PC-9 (cell line): ENCODE measurements around the gene DEPP1. TPM values are rescaled to one million over a fixed set of nuclear protein-coding genes. Genes with fewer than 3 reads are reported as not detected.

Experiments
- BruUV-seq: library from RNA; stranded (reverse); fragments of 400-500 nt; replicated peaks from 2 replicates; lab custom pipeline; 2021; lab: Mats Ljungman, UMichigan
- CTCF ChIA-PET: fragments of 300-600 bp; sonication (Branson Sonifier 250); formaldehyde crosslinking; loops from one replicate; lab custom pipeline; 2022; ENCODE audit warnings: antibody characterized with exemption; lab: Charles Lee
- POLR2A ChIA-PET: fragments of 300-600 bp; sonication (Branson Sonifier 250); formaldehyde crosslinking; loops from one replicate; lab custom pipeline; 2022; ENCODE audit warnings: antibody characterized with exemption; ENCODE audit not compliant: unreplicated experiment; lab: Charles Lee
- DNase-seq, 2 experiments: peaks; one replicate each; pipeline versions ENCODE4 v3.0.0 to v3.0.0-alpha.2; 2015 to 2022; ENCODE audit warnings: mixed read lengths in 1 of 2
- H2AFZ ChIP-seq: fragments of 200-600 bp; sonication (generic); 2 replicates; pipeline ENCODE4 v1.8.1; 2017; ENCODE audit warnings: antibody characterized with exemption
- H3F3A ChIP-seq: fragments of 200-600 bp; sonication (generic); 2 replicates; pipeline ENCODE4 v1.8.1; 2017; ENCODE audit warnings: antibody characterized with exemption, mild to moderate bottlenecking, low read depth; ENCODE audit not compliant: insufficient read depth
- H3K27ac ChIP-seq: fragments of 200-600 bp; sonication (generic); 2 replicates; pipeline ENCODE4 v1.6.1; 2016; ENCODE audit warnings: mixed run types
- H3K27me3 ChIP-seq: fragments of 200-600 bp; sonication (generic); 2 replicates; pipeline ENCODE4 v1.6.1; 2016; ENCODE audit warnings: low read depth, mixed run types; ENCODE audit not compliant: insufficient read depth
- H3K36me3 ChIP-seq: fragments of 200-600 bp; sonication (generic); 2 replicates; pipeline ENCODE4 v1.6.1; 2016; ENCODE audit warnings: low read depth, mixed run types
- H3K4me1 ChIP-seq: fragments of 200-600 bp; sonication (generic); replicated peaks from 2 replicates; pipeline ENCODE4 v1.6.1; 2016; ENCODE audit warnings: mixed run types; ENCODE audit not compliant: insufficient read depth
- H3K4me2 ChIP-seq: fragments of 200-600 bp; sonication (generic); 2 replicates; pipeline ENCODE4 v1.6.1; 2017; ENCODE audit warnings: mixed run types
- H3K4me3 ChIP-seq: fragments of 200-600 bp; sonication (generic); 2 replicates; pipeline ENCODE4 v1.6.1; 2016; ENCODE audit warnings: mixed run types
- H3K79me2 ChIP-seq: fragments of 200-600 bp; sonication (generic); 2 replicates; pipeline ENCODE4 v1.6.1; 2017; ENCODE audit warnings: low read depth, mixed run types
- H3K9me2 ChIP-seq: fragments of 200-600 bp; sonication (generic); 2 replicates; pipeline ENCODE4 v1.8.1; 2017; ENCODE audit warnings: mild to moderate bottlenecking; ENCODE audit not compliant: insufficient read depth
- H3K9me3 ChIP-seq: fragments of 200-600 bp; sonication (generic); 2 replicates; pipeline ENCODE4 v1.8.1; 2016; ENCODE audit warnings: low read depth; ENCODE audit not compliant: insufficient read depth
- H4K20me1 ChIP-seq: fragments of 200-600 bp; sonication (generic); 2 replicates; pipeline ENCODE4 v1.8.1; 2017; ENCODE audit not compliant: insufficient read depth
- CTCF ChIP-seq: fragments of 200-600 bp; sonication (generic); conservative IDR thresholded peaks from 2 replicates; pipeline ENCODE4 v1.6.1; 2017; ENCODE audit warnings: mixed run types, antibody characterized with exemption, mild to moderate bottlenecking, moderate library complexity
- EZH2 ChIP-seq: fragments of 200-600 bp; sonication (generic); IDR thresholded peaks from 2 replicates; pipeline ENCODE4 v1.8.0; 2017; ENCODE audit warnings: antibody characterized with exemption, low read depth
- intact Hi-C: fragments of 100-400 bp; cut with micrococcal nuclease; formaldehyde crosslinking; loops from one replicate; pipeline ENCODE4 v1.10.0; 2022; ENCODE audit not compliant: unreplicated experiment
- total RNA-seq: library from RNA; stranded (reverse); gene quantifications from 2 replicates; pipeline ENCODE4 v1.2.3, GENCODE V29; 2021

Gene DEPP1
- total RNA-seq, 1 experiment from 2014 or later, result 13.2 TPM

- Histone ChIP-seq H3K27ac (peak within 1 kb of the TSS; percentile 60), H3K4me1 (peaks cover 41% of the 10 kb centered on the region), H3K9me2 (no peaks in the 10 kb centered on the region), H4K20me1 (no peaks in the 10 kb centered on the region), H3K36me3 (peaks cover 29% of the 10 kb centered on the region; the same call in 1 of the 2 replicates), H3K79me2 (peaks cover 8% of the 10 kb centered on the region), H3K9me3 (peaks cover 15% of the 10 kb centered on the region), H3F3A (peaks cover 22% of the 10 kb centered on the region), H3K27me3 (no peaks in the 10 kb centered on the region), H3K4me2 (peak within 1 kb of the TSS; percentile 93), H2AFZ (peak within 1 kb of the TSS; percentile 81), H3K4me3 (peak within 1 kb of the TSS; percentile 65)
- intact Hi-C loops, result loop anchor here (1.0 to 10.0 kb wide), 4 partner anchors 23 to 374 kb away; partner anchors contain the start of genes ALOX5 and DEPP1
- ChIA-PET POLR2A (interaction anchor here (1.2 kb wide), 1 partner anchor 22 kb away, joined by 13 read pairs; the partner anchor contains the start of gene DEPP1), CTCF (interaction anchor here (0.7 to 1.2 kb wide), 5 partner anchors 20 to 1005 kb away, joined by 3 to 15 read pairs (median 6); no protein-coding TSS in a partner anchor)
- DNase-seq, result peak; percentile 35 to 67
- BruUV-seq, result no TSS peak
- no peak for TF ChIP-seq CTCF
- no peak for TF ChIP-seq EZH2
Measured at GRCh38 chr10:45000752-45001380, 22.3 kb upstream of the DEPP1 start, which contains the start of gene ZNF22. ZNF22 (plus strand) TSS chr10:45000923; CDS start chr10:45003369, 2,446 bp downstream.

- Histone ChIP-seq H4K20me1 (no peaks in the 10 kb centered on the region), H2AFZ (peak overlapping the region; percentile 81), H3K4me3 (peak overlapping the region; percentile 65; the same call in 1 of the 2 replicates), H3K9me3 (peaks cover 12% of the 10 kb centered on the region), H3F3A (peaks cover 28% of the 10 kb centered on the region), H3K27ac (peak overlapping the region; percentile 60), H3K4me2 (peak overlapping the region; percentile 93), H3K4me1 (peaks cover 47% of the 10 kb centered on the region), H3K9me2 (no peaks in the 10 kb centered on the region), H3K79me2 (peaks cover 8% of the 10 kb centered on the region), H3K36me3 (peaks cover 29% of the 10 kb centered on the region; the same call in 1 of the 2 replicates), H3K27me3 (no peaks in the 10 kb centered on the region)
- BruUV-seq, result TSS peak; percentile 75
- CTCF ChIA-PET, result interaction anchor here (0.7 kb wide), 1 partner anchor 91 kb away, joined by 3 read pairs; no protein-coding TSS in a partner anchor
- POLR2A ChIA-PET, result no interaction called here
- intact Hi-C loops, result loop anchor here (2.0 to 10.0 kb wide), 3 partner anchors 38 to 375 kb away; partner anchors contain the start of gene ALOX5
- DNase-seq, result peak in 1 of 2 experiments; percentile 35
- no peak for TF ChIP-seq EZH2
- TF ChIP-seq CTCF, result no peak
Measured at GRCh38 chr10:45000138-45000751, 21.6 kb upstream of the DEPP1 start.

GRCh38 chr10:44998146-44998631 lies 19.6 kb upstream of the DEPP1 start:
- 0 out of 2 replicates have a peak, but pooled peaks cover 15% of the 10 kb centered on the region for H3K36me3 ChIP-seq
- DNase-seq, result no peak
- CTCF ChIA-PET, result no interaction called here

More at GRCh38 chr10:44998146-44998631, 19.6 kb upstream of the DEPP1 start:
- Histone ChIP-seq H3F3A (peaks cover 42% of the 10 kb centered on the region), H3K27ac (no peak overlapping the region), H3K4me2 (no peak overlapping the region), H3K4me3 (no peak overlapping the region), H3K4me1 (peaks cover 67% of the 10 kb centered on the region), H4K20me1 (no peaks in the 10 kb centered on the region), H3K27me3 (no peaks in the 10 kb centered on the region), H2AFZ (no peak overlapping the region), H3K9me2 (no peaks in the 10 kb centered on the region), H3K79me2 (peaks cover 8% of the 10 kb centered on the region), H3K9me3 (peaks cover 12% of the 10 kb centered on the region)
- TF ChIP-seq CTCF (no peak), EZH2 (no peak)
- intact Hi-C loops, result no loop called here
- POLR2A ChIA-PET, result no interaction called here
- no TSS peak for BruUV-seq
